Keratinocyte (primary cell): Measurements from ENCODE around the gene MYORG. TPM values are rescaled to one million over a fixed set of nuclear protein-coding genes. Genes with fewer than 3 reads are reported as not detected.

Experiments used
- DNase-seq: peaks from one replicate; pipeline ENCODE4 v3.0.0-alpha.2; 2011; ENCODE audit warnings: low read depth, missing footprints, low spot score
- FAIRE-seq: peaks from 2 replicates; lab custom pipeline; 2011; peaks lifted over from hg19 to GRCh38; lab: Jason Lieb, UNC
- H2AFZ ChIP-seq: 2 replicates; pipeline ENCODE4 v1.6.0; 2012; ENCODE audit warnings: low read length, control low read depth, inconsistent platforms; ENCODE audit not compliant: control insufficient read depth
- H3K27ac ChIP-seq: 2 replicates; pipeline ENCODE4 v1.5.1; 2011; ENCODE audit warnings: low read length; ENCODE audit not compliant: control insufficient read depth, insufficient read depth
- H3K27me3 ChIP-seq: 3 replicates; pipeline ENCODE4 v1.6.0; 2011; ENCODE audit warnings: low read length; ENCODE audit not compliant: control insufficient read depth, insufficient read depth; ENCODE audit errors: extremely low read depth
- H3K36me3 ChIP-seq, 2 experiments: 2 replicates in 1 of 2; 3 replicates in 1 of 2; pipeline ENCODE4 v1.5.1; 2011; ENCODE audit warnings: low read length in 2 of 2, mild to moderate bottlenecking in 1 of 2; ENCODE audit not compliant: control insufficient read depth in 2 of 2, insufficient read depth in 2 of 2; ENCODE audit errors: extremely low read depth in 1 of 2
- H3K4me1 ChIP-seq: 3 replicates; pipeline ENCODE4 v1.5.1; 2011; ENCODE audit warnings: low read length; ENCODE audit not compliant: control insufficient read depth, insufficient read depth; ENCODE audit errors: extremely low read depth
- H3K4me2 ChIP-seq: 3 replicates; pipeline ENCODE4 v1.6.0; 2011; ENCODE audit warnings: low read depth, low read length; ENCODE audit not compliant: control insufficient read depth, insufficient read depth; ENCODE audit errors: extremely low read depth
- H3K4me3 ChIP-seq, 3 experiments: fragments of 200-600 bp in 1 of 3; sonication (generic) in 1 of 3; 2 replicates in 2 of 3; 3 replicates in 1 of 3; pipeline ENCODE4 v1.5.1; 2011 to 2016; ENCODE audit warnings: low read length in 3 of 3, mild to moderate bottlenecking in 3 of 3, control low read depth in 2 of 3, inconsistent platforms in 1 of 3, low read depth in 1 of 3, mixed read lengths in 1 of 3, mixed run types in 1 of 3, moderate library complexity in 1 of 3; ENCODE audit not compliant: control insufficient read depth in 2 of 3, insufficient read depth in 2 of 3; ENCODE audit errors: extremely low read depth in 1 of 3
- H3K79me2 ChIP-seq: 2 replicates; pipeline ENCODE4 v1.6.0; 2012; ENCODE audit warnings: low read length; ENCODE audit not compliant: control insufficient read depth, insufficient read depth
- H3K9ac ChIP-seq: 3 replicates; pipeline ENCODE4 v1.6.0; 2011; ENCODE audit warnings: low read length; ENCODE audit not compliant: control insufficient read depth, insufficient read depth; ENCODE audit errors: extremely low read depth
- H3K9me1 ChIP-seq: 3 replicates; pipeline ENCODE4 v1.6.0; 2011; ENCODE audit warnings: low read length; ENCODE audit not compliant: control insufficient read depth, insufficient read depth; ENCODE audit errors: extremely low read depth
- H3K9me3 ChIP-seq: 2 replicates; pipeline ENCODE4 v1.5.1; 2012; ENCODE audit warnings: low read depth, low read length; ENCODE audit not compliant: control insufficient read depth
- H4K20me1 ChIP-seq: 3 replicates; pipeline ENCODE4 v1.6.0; 2011; ENCODE audit warnings: low read length; ENCODE audit not compliant: control insufficient read depth, insufficient read depth; ENCODE audit errors: extremely low read depth
- CTCF ChIP-seq, 3 experiments: IDR thresholded peaks in 1 of 3; conservative IDR thresholded peaks in 1 of 3; optimal IDR thresholded peaks in 1 of 3; 2 replicates in 2 of 3; 3 replicates in 1 of 3; pipeline versions ENCODE3 to v1.5.1; 2011; ENCODE audit warnings: low read length in 3 of 3, mild to moderate bottlenecking in 3 of 3, moderate library complexity in 2 of 3, control low read depth in 1 of 3, inconsistent platforms in 1 of 3; ENCODE audit not compliant: insufficient read depth in 2 of 3; ENCODE audit errors: extremely low read depth in 1 of 3
- EZH2 ChIP-seq: IDR thresholded peaks from one replicate; pipeline ENCODE4 v1.6.1; 2012; ENCODE audit warnings: inconsistent platforms, mild to moderate bottlenecking, low read length, moderate library complexity
- dilution Hi-C: fragments of 300-500 bp; cut with MboI; formaldehyde crosslinking; loops from one replicate; pipeline ENCODE4 v1.7.0; 2020; ENCODE audit warnings: low sequenced_read_pairs; ENCODE audit not compliant: extremely low pct_ligation_motif_present
- polyA plus RNA-seq, 5 experiments: library from polyadenylated mRNA; depleted of rRNA in 3 of 5; stranded (reverse) in 3 of 5; stranded (forward) in 1 of 5; unstranded in 1 of 5; fragments of >200 nt; gene quantifications; 1 replicate in 1 of 5; 2 replicates in 3 of 5; 3 replicates in 1 of 5; pipeline versions ENCODE4 v1.2.1 to v1.2.3, GENCODE V29; 2011 to 2012; ENCODE audit warnings: missing spikeins in 2 of 5, low read depth in 1 of 5, low replicate concordance in 1 of 5

MYORG gene
- polyA plus RNA-seq, 1 donor (not counting 4 experiments of a cell fraction or from before 2014, with no cell fraction given), result 3.1 TPM

- Histone ChIP-seq H4K20me1 (no peaks in the 10 kb centered on the region), H3K4me1 (no peaks in the 10 kb centered on the region), H3K79me2 (no peaks in the 10 kb centered on the region), H3K27ac (no peak overlapping the region), H3K9me1 (no peaks in the 10 kb centered on the region), H3K27me3 (no peaks in the 10 kb centered on the region), H3K9ac (no peak overlapping the region), H3K4me2 (no peak overlapping the region), H3K9me3 (no peaks in the 10 kb centered on the region), H3K36me3 (peaks cover 9 to 25% of the 10 kb centered on the region in 2 experiments), H3K4me3 (no peak overlapping the region), H2AFZ (no peak overlapping the region)
- dilution Hi-C loops, result no loop called here
- TF ChIP-seq CTCF (optimal IDR thresholded peaks at IDR 0.05 in 1 of 3, IDR thresholded peaks at IDR 0.05 in 1 of 3, conservative IDR thresholded peaks at IDR 0.05 in 1 of 3; ENCODE audit: extremely low read depth in 1 of 3, insufficient read depth in 2 of 3, low read length in 3 of 3), result no peak
- DNase-seq, result no peak
- no peak for FAIRE-seq
Measured at GRCh38 chr9:34399729-34400128, 23.0 kb upstream of the MYORG start.

- no peak overlapping the region for H2AFZ ChIP-seq
- DNase-seq (no peak), FAIRE-seq (no peak)
- no peak overlapping the region for H3K9ac ChIP-seq
- no peaks in the 10 kb centered on the region for H3K9me3 ChIP-seq
- H3K4me2 ChIP-seq, result no peak overlapping the region
- no peak overlapping the region for H3K4me3 ChIP-seq
- no peak for TF ChIP-seq EZH2
- TF ChIP-seq CTCF (optimal IDR thresholded peaks at IDR 0.05 in 1 of 3, IDR thresholded peaks at IDR 0.05 in 1 of 3, conservative IDR thresholded peaks at IDR 0.05 in 1 of 3; ENCODE audit: extremely low read depth in 1 of 3, insufficient read depth in 2 of 3, low read length in 3 of 3), result no peak
- no peaks in the 10 kb centered on the region for H3K9me1 ChIP-seq
- no peaks in the 10 kb centered on the region for H3K4me1 ChIP-seq
- no peaks in the 10 kb centered on the region for H3K27me3 ChIP-seq
- H3K79me2 ChIP-seq, result no peaks in the 10 kb centered on the region
- no peak overlapping the region for H3K27ac ChIP-seq
- no peaks in the 10 kb centered on the region for H4K20me1 ChIP-seq
- peaks cover 9 to 25% of the 10 kb centered on the region in 2 experiments for H3K36me3 ChIP-seq
- dilution Hi-C loops, result no loop called here
Measured at GRCh38 chr9:34398875-34399274, 22.2 kb upstream of the MYORG start.
